Measurements from ENCODE around the gene RNF19B.
"Not testable (repeated sequence)": the region's sequence is repeated elsewhere in the genome, so short reads cannot be mapped to it uniquely, and the experiment has no call there.

The RNF19B gene

DNA sequence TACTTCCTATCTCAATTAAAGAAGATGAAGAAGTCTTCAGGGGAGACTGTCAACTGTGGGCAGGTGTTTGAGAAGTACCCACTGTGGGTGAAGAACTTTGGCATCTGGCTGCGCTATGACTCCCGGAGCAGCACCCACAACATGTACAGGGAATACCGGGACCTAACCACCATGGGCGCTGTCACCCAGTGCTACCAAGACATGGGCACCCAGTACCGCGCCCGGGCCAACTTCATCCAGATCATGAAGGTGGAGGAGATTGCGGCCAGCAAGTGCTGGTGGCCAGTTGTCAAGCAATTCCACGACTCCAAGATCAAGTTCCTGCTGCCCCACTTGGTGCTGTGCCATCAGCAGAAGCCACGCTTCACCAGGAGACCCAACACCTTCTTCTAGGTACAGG, 15.5 kb upstream of the RNF19B start:
- H3K4me1 ChIP-seq (ENCODE audit: low read length): peaks cover 54% of the 10 kb centered on the region
- H3K27me3 ChIP-seq (ENCODE audit: low read depth, low read length): no peaks in the 10 kb centered on the region
- H3K79me2 ChIP-seq (ENCODE audit: low read length): no peaks in the 10 kb centered on the region
- no peaks in the 10 kb centered on the region for H3K9me3 ChIP-seq (ENCODE audit: insufficient read depth, low read length)
- H3K4me2 ChIP-seq (ENCODE audit: low read length): peak overlapping the region; percentile 97
- H2AFZ ChIP-seq (ENCODE audit: low read depth, low read length): no peak overlapping the region
- peak overlapping the region; percentile 72 for H3K4me3 ChIP-seq (ENCODE audit: low read length)
- no peak for TF ChIP-seq EZH2phosphoT487 (IDR thresholded peaks at IDR 0.05; ENCODE audit: low read depth)
- TF ChIP-seq, protein P1, sequence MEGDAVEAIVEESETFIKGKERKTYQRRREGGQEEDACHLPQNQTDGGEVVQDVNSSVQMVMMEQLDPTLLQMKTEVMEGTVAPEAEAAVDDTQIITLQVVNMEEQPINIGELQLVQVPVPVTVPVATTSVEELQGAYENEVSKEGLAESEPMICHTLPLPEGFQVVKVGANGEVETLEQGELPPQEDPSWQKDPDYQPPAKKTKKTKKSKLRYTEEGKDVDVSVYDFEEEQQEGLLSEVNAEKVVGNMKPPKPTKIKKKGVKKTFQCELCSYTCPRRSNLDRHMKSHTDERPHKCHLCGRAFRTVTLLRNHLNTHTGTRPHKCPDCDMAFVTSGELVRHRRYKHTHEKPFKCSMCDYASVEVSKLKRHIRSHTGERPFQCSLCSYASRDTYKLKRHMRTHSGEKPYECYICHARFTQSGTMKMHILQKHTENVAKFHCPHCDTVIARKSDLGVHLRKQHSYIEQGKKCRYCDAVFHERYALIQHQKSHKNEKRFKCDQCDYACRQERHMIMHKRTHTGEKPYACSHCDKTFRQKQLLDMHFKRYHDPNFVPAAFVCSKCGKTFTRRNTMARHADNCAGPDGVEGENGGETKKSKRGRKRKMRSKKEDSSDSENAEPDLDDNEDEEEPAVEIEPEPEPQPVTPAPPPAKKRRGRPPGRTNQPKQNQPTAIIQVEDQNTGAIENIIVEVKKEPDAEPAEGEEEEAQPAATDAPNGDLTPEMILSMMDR (IDR thresholded peaks at IDR 0.05; ENCODE audit: low read depth, low read length): no peak
- peak overlapping the region; percentile 83; the same call in 1 of the 2 replicates for H3K9ac ChIP-seq (ENCODE audit: low read length)
- peak overlapping the region; percentile 97 for H3K27ac ChIP-seq (ENCODE audit: low read length)
- H4K20me1 ChIP-seq (ENCODE audit: insufficient read depth, low read length): no peaks in the 10 kb centered on the region
- H3K36me3 ChIP-seq (replicated peaks; ENCODE audit: low read depth, low read length): no peaks in the 10 kb centered on the region

DNA sequence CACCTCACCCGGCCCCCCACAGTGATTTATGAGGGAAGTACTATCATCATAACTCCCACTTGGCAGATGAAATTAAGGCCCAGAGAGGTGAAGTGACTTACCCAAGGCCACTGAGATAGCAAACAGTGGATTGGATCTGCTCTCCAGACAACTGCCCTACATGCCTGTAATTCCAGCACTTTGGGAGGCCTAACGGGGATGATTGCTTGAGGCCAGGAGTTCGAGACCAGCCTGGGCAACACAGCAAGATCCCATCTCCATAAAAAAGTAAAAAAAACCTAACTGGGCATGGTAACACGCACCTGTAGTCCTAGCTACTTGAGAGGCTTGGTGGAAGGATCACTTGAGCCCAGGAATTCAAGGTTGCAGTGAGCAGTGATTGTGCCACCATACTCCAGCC, 14.2 kb upstream of the RNF19B start:
- Histone ChIP-seq H3K9ac (ENCODE audit: low read length) (no peak overlapping the region), H3K36me3 (replicated peaks; ENCODE audit: low read depth, low read length) (no peaks in the 10 kb centered on the region), H3K4me1 (ENCODE audit: low read length) (peaks cover 42% of the 10 kb centered on the region), H2AFZ (ENCODE audit: low read depth, low read length) (no peak overlapping the region), H4K20me1 (ENCODE audit: insufficient read depth, low read length) (no peaks in the 10 kb centered on the region), H3K27me3 (ENCODE audit: low read depth, low read length) (no peaks in the 10 kb centered on the region), H3K4me2 (ENCODE audit: low read length) (no peak overlapping the region), H3K79me2 (ENCODE audit: low read length) (no peaks in the 10 kb centered on the region), H3K27ac (ENCODE audit: low read length) (no peak overlapping the region), H3K9me3 (ENCODE audit: insufficient read depth, low read length) (no peaks in the 10 kb centered on the region), H3K4me3 (ENCODE audit: low read length) (no peak overlapping the region)
- TF ChIP-seq, protein P1 (IDR thresholded peaks at IDR 0.05; ENCODE audit: low read depth, low read length): no peak
- TF ChIP-seq EZH2phosphoT487 (IDR thresholded peaks at IDR 0.05; ENCODE audit: low read depth): no peak

DNA sequence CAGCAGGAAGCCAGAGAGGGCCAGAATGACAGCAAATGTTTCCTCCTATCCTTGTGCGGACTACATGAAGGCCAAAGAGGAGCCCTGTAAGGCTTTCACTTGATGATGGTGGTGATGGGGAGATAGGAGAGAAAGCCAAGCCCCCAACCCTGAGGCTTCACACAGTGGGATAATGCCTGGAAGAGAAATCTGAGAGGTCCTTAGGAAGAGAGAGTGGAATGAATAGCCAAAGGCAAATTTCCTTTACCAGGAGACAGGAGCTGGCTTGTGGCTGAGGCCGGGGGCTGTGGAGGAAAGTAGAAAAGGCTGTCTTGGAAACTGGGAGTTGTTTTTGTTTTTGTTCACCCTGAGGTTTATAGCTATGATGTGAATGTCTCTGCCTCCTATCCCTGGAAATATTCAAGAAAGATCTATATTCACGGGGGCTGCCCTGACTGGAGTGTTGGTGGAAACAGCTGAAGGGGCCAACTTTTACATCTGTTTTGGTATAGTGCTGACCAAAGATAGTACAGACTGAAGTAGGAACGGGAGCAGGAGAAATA, 13.0 kb upstream of the RNF19B start:
- Histone ChIP-seq H3K4me1 (ENCODE audit: low read length) (peaks cover 29% of the 10 kb centered on the region), H4K20me1 (ENCODE audit: insufficient read depth, low read length) (no peaks in the 10 kb centered on the region), H3K4me2 (ENCODE audit: low read length) (no peak overlapping the region), H3K27me3 (ENCODE audit: low read depth, low read length) (no peaks in the 10 kb centered on the region), H3K9me3 (ENCODE audit: insufficient read depth, low read length) (no peaks in the 10 kb centered on the region), H2AFZ (ENCODE audit: low read depth, low read length) (no peak overlapping the region), H3K79me2 (ENCODE audit: low read length) (no peaks in the 10 kb centered on the region), H3K4me3 (ENCODE audit: low read length) (no peak overlapping the region), H3K27ac (ENCODE audit: low read length) (no peak overlapping the region), H3K9ac (ENCODE audit: low read length) (no peak overlapping the region), H3K36me3 (replicated peaks; ENCODE audit: low read depth, low read length) (no peaks in the 10 kb centered on the region)
- no peak for TF ChIP-seq EZH2phosphoT487 (IDR thresholded peaks at IDR 0.05; ENCODE audit: low read depth)
- TF ChIP-seq, protein P1 (IDR thresholded peaks at IDR 0.05; ENCODE audit: low read depth, low read length): no peak

DNA sequence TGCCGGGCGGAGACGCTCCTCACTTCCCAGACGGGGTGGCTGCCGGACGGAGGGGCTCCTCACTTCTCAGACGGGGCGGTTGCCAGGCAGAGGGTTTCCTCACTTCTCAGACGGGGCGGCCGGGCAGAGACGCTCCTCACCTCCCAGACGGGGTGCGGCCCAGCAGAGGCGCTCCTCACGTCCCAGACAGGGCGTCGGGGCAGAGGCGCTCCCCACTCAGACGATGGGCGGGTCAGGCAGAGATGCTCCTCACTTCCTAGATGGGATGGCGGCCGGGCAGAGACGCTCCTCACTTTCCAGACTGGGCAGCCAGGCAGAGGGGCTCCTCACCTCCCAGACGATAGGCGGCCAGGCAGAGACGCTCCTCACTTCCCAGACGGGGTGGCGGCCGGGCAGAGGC, 10.4 kb upstream of the RNF19B start:
- H3K9me3 ChIP-seq (ENCODE audit: insufficient read depth, low read length); H3K79me2 ChIP-seq (ENCODE audit: low read length); H3K4me1 ChIP-seq (ENCODE audit: low read length); H2AFZ ChIP-seq (ENCODE audit: low read depth, low read length); H3K9ac ChIP-seq (ENCODE audit: low read length); H3K27ac ChIP-seq (ENCODE audit: low read length); H3K27me3 ChIP-seq (ENCODE audit: low read depth, low read length); H3K36me3 ChIP-seq (replicated peaks; ENCODE audit: low read depth, low read length); H3K4me3 ChIP-seq (ENCODE audit: low read length); H4K20me1 ChIP-seq (ENCODE audit: insufficient read depth, low read length); H3K4me2 ChIP-seq (ENCODE audit: low read length): not testable (repeated sequence)

DNA sequence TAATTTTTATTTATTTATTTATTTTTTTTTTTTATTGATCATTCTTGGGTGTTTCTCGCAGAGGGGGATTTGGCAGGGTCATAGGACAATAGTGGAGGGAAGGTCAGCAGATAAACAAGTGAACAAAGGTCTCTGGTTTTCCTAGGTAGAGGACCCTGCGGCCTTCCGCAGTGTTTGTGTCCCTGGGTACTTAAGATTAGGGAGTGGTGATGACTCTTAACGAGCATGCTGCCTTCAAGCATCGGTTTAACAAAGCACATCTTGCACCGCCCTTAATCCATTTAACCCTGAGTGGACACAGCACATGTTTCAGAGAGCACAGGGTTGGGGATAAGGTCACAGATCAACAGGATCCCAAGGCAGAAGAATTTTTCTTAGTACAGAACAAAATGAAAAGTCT, 8.8 kb upstream of the RNF19B start:
- not testable (repeated sequence) for H3K4me3 ChIP-seq (ENCODE audit: low read length); H3K4me2 ChIP-seq (ENCODE audit: low read length); H3K36me3 ChIP-seq (replicated peaks; ENCODE audit: low read depth, low read length); H3K27ac ChIP-seq (ENCODE audit: low read length); H2AFZ ChIP-seq (ENCODE audit: low read depth, low read length); H3K27me3 ChIP-seq (ENCODE audit: low read depth, low read length); H4K20me1 ChIP-seq (ENCODE audit: insufficient read depth, low read length); H3K4me1 ChIP-seq (ENCODE audit: low read length); H3K9me3 ChIP-seq (ENCODE audit: insufficient read depth, low read length); H3K79me2 ChIP-seq (ENCODE audit: low read length); H3K9ac ChIP-seq (ENCODE audit: low read length)

Measured in OCI-LY3 (cell line).